K562 (cell line): ENCODE measurements around the gene NCOA1. TPM values are rescaled to one million over a fixed set of nuclear protein-coding genes. Genes with fewer than 3 reads are reported as not detected.

Experiments
- CEBPB ChIP-seq: fragments of 450-650 bp; IDR thresholded peaks from 2 replicates; pipeline ENCODE4 v1.6.1; 2016; ENCODE audit warnings: missing genetic modification characterization, missing compliant biosample characterization
- HES1 ChIP-seq: fragments of 450-650 bp; IDR thresholded peaks from 2 replicates; pipeline ENCODE4 v1.6.1; 2016; ENCODE audit warnings: low read depth, mild to moderate bottlenecking, moderate library complexity
- HMBOX1 ChIP-seq: sonication (generic); IDR thresholded peaks from 2 replicates; pipeline ENCODE4 v1.6.1; 2016
- JUND ChIP-seq, 2 experiments: IDR thresholded peaks; 2 replicates in 1 of 2; 3 replicates in 1 of 2; pipeline ENCODE4 v1.6.1; 2011; ENCODE audit warnings: borderline replicate concordance in 2 of 2, low read depth in 2 of 2, low read length in 2 of 2, improper control_type of control experiment in 1 of 2, missing biosample characterization in 1 of 2, missing genetic modification characterization in 1 of 2, missing genetic modification reagents in 1 of 2
- NCOR1 ChIP-seq: fragments of 450-650 bp; IDR thresholded peaks from 2 replicates; pipeline ENCODE4 v1.6.1; 2016; ENCODE audit warnings: mild to moderate bottlenecking, moderate library complexity
- PKNOX1 ChIP-seq: fragments of 450-650 bp; IDR thresholded peaks from 2 replicates; pipeline ENCODE4 v1.6.1; 2016
- SIN3A ChIP-seq, 2 experiments: fragments of 150-350 bp in 1 of 2; IDR thresholded peaks; 2 replicates each; pipeline ENCODE4 v1.6.1; 2011 to 2016; ENCODE audit warnings: borderline replicate concordance in 2 of 2, low read depth in 2 of 2, low read length in 2 of 2, mild to moderate bottlenecking in 2 of 2, moderate library complexity in 2 of 2; ENCODE audit not compliant: control insufficient read depth in 1 of 2
- ZNF408 ChIP-seq: fragments of 250-450 bp; sonication (Bioruptor Pico); IDR thresholded peaks from 2 replicates; pipeline ENCODE4 v1.4.0; 2020; ENCODE audit warnings: low read depth, mild to moderate bottlenecking, moderate library complexity
- ZNF445 ChIP-seq: fragments of 250-450 bp; sonication (Bioruptor Pico); IDR thresholded peaks from 2 replicates; pipeline ENCODE4 v1.4.0; 2020; ENCODE audit warnings: low read depth, mild to moderate bottlenecking, moderate library complexity
- polyA plus RNA-seq, 8 experiments: library from polyadenylated mRNA; depleted of rRNA in 4 of 8; stranded (reverse) in 5 of 8; unstranded in 3 of 8; fragments of >200 nt; fragmentation: Nextera tagmentation in 2 of 8; fragmentation: Illumina TruSeq in 1 of 8; extraction: Ambion mirVana in 2 of 8; extraction: Trizol in 1 of 8; gene quantifications; 2 replicates each; pipeline versions ENCODE4 v1.2.1 to v1.2.3, GENCODE V29; 2011 to 2014; ENCODE audit warnings: inconsistent platforms in 1 of 8, missing spikeins in 1 of 8
- total RNA-seq, 7 experiments: library from RNA; depleted of rRNA in 6 of 7; stranded (reverse); fragments of >200 nt in 6 of 7; fragmentation: Illumina TruSeq in 2 of 7; extraction: Trizol in 2 of 7; gene quantifications; 2 replicates each; pipeline versions ENCODE4 v1.2.1 to v1.2.3, GENCODE V29; 2011 to 2021; ENCODE audit warnings: low replicate concordance in 1 of 7
- TF ChIP-seq, protein P1 (sequence below): fragments of 450-650 bp; IDR thresholded peaks from 2 replicates; pipeline ENCODE4 v1.6.1; 2016; ENCODE audit warnings: mild to moderate bottlenecking, moderate library complexity
- TF ChIP-seq, protein P2 (sequence below): sonication (generic); formaldehyde crosslinking; IDR thresholded peaks from 2 replicates; pipeline ENCODE4 v1.8.1; 2023; ENCODE audit warnings: mild to moderate bottlenecking, missing genetic modification reagents

NCOA1 gene
- total and polyA plus RNA-seq, 9 of the 15 experiments (the other 6 are each of a cell fraction or from before 2014, with no cell fraction given): 4.9 to 25.7 (median 17.0) TPM

DNA sequence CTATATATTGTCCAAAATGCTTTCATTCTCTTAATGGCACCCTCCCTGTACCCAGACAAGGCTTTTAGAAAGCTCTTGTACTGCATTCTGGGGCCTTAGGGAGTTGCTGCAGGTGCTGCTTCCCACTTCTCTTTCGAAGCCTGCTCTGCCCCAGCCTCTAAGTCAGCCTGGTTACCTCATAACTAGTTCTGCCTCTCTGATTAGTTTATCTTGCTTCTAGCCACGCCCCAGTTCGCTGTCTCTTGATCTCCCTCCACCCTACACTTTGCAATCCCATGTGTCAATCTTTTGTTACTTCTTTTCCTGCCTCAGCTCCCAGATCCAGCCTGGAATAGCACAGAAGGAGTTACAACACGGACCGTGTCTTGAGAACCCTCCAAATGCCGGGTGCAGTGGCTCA lies 13.8 kb upstream of the NCOA1 start (continued):
- TF ChIP-seq HMBOX1: peak; percentile 99
- TF ChIP-seq HES1: no peak
- peak; percentile 90 for TF ChIP-seq PKNOX1
- no peak for TF ChIP-seq SIN3A (IDR thresholded peaks at IDR 0.05; ENCODE audit: borderline replicate concordance in 2 of 2, control insufficient read depth in 1 of 2, low read depth in 2 of 2, low read length in 2 of 2)
- peak; percentile 4; the same call in 1 of the 2 replicates for TF ChIP-seq JUND (IDR thresholded peaks at IDR 0.05; ENCODE audit: borderline replicate concordance, low read depth, low read length)
- 0 out of 3 replicates have a peak, but pooled peaks have one; percentile 12 for TF ChIP-seq JUND (tag; IDR thresholded peaks at IDR 0.05; ENCODE audit: borderline replicate concordance, low read depth, low read length)
- no peak for TF ChIP-seq ZNF408 (CRISPR knock-in tag)
- TF ChIP-seq NCOR1: no peak
- TF ChIP-seq CEBPB: 0 out of 2 replicates have a peak, but pooled peaks have one; percentile 29
- no peak for TF ChIP-seq ZNF445 (CRISPR knock-in tag)
- TF ChIP-seq, protein P1, sequence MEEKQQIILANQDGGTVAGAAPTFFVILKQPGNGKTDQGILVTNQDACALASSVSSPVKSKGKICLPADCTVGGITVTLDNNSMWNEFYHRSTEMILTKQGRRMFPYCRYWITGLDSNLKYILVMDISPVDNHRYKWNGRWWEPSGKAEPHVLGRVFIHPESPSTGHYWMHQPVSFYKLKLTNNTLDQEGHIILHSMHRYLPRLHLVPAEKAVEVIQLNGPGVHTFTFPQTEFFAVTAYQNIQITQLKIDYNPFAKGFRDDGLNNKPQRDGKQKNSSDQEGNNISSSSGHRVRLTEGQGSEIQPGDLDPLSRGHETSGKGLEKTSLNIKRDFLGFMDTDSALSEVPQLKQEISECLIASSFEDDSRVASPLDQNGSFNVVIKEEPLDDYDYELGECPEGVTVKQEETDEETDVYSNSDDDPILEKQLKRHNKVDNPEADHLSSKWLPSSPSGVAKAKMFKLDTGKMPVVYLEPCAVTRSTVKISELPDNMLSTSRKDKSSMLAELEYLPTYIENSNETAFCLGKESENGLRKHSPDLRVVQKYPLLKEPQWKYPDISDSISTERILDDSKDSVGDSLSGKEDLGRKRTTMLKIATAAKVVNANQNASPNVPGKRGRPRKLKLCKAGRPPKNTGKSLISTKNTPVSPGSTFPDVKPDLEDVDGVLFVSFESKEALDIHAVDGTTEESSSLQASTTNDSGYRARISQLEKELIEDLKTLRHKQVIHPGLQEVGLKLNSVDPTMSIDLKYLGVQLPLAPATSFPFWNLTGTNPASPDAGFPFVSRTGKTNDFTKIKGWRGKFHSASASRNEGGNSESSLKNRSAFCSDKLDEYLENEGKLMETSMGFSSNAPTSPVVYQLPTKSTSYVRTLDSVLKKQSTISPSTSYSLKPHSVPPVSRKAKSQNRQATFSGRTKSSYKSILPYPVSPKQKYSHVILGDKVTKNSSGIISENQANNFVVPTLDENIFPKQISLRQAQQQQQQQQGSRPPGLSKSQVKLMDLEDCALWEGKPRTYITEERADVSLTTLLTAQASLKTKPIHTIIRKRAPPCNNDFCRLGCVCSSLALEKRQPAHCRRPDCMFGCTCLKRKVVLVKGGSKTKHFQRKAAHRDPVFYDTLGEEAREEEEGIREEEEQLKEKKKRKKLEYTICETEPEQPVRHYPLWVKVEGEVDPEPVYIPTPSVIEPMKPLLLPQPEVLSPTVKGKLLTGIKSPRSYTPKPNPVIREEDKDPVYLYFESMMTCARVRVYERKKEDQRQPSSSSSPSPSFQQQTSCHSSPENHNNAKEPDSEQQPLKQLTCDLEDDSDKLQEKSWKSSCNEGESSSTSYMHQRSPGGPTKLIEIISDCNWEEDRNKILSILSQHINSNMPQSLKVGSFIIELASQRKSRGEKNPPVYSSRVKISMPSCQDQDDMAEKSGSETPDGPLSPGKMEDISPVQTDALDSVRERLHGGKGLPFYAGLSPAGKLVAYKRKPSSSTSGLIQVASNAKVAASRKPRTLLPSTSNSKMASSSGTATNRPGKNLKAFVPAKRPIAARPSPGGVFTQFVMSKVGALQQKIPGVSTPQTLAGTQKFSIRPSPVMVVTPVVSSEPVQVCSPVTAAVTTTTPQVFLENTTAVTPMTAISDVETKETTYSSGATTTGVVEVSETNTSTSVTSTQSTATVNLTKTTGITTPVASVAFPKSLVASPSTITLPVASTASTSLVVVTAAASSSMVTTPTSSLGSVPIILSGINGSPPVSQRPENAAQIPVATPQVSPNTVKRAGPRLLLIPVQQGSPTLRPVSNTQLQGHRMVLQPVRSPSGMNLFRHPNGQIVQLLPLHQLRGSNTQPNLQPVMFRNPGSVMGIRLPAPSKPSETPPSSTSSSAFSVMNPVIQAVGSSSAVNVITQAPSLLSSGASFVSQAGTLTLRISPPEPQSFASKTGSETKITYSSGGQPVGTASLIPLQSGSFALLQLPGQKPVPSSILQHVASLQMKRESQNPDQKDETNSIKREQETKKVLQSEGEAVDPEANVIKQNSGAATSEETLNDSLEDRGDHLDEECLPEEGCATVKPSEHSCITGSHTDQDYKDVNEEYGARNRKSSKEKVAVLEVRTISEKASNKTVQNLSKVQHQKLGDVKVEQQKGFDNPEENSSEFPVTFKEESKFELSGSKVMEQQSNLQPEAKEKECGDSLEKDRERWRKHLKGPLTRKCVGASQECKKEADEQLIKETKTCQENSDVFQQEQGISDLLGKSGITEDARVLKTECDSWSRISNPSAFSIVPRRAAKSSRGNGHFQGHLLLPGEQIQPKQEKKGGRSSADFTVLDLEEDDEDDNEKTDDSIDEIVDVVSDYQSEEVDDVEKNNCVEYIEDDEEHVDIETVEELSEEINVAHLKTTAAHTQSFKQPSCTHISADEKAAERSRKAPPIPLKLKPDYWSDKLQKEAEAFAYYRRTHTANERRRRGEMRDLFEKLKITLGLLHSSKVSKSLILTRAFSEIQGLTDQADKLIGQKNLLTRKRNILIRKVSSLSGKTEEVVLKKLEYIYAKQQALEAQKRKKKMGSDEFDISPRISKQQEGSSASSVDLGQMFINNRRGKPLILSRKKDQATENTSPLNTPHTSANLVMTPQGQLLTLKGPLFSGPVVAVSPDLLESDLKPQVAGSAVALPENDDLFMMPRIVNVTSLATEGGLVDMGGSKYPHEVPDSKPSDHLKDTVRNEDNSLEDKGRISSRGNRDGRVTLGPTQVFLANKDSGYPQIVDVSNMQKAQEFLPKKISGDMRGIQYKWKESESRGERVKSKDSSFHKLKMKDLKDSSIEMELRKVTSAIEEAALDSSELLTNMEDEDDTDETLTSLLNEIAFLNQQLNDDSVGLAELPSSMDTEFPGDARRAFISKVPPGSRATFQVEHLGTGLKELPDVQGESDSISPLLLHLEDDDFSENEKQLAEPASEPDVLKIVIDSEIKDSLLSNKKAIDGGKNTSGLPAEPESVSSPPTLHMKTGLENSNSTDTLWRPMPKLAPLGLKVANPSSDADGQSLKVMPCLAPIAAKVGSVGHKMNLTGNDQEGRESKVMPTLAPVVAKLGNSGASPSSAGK: 0 out of 2 replicates have a peak, but pooled peaks have one; percentile 12
- TF ChIP-seq, protein P2, sequence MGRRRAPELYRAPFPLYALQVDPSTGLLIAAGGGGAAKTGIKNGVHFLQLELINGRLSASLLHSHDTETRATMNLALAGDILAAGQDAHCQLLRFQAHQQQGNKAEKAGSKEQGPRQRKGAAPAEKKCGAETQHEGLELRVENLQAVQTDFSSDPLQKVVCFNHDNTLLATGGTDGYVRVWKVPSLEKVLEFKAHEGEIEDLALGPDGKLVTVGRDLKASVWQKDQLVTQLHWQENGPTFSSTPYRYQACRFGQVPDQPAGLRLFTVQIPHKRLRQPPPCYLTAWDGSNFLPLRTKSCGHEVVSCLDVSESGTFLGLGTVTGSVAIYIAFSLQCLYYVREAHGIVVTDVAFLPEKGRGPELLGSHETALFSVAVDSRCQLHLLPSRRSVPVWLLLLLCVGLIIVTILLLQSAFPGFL (CRISPR knock-in tag): no peak
